Stimulated activated CD4-positive, alpha-beta T cell treated with anti-CD3 and anti-CD28 coated beads, Interleukin-1b, Interleukin-23, amount 100 ng/mL, for 48 hours (primary cell): Measurements from ENCODE around the gene ACY1.

ENCODE experiments used
- DNase-seq: peaks from one replicate; pipeline ENCODE4 v3.0.0-alpha.2; 2020

The ACY1 gene

DNA sequence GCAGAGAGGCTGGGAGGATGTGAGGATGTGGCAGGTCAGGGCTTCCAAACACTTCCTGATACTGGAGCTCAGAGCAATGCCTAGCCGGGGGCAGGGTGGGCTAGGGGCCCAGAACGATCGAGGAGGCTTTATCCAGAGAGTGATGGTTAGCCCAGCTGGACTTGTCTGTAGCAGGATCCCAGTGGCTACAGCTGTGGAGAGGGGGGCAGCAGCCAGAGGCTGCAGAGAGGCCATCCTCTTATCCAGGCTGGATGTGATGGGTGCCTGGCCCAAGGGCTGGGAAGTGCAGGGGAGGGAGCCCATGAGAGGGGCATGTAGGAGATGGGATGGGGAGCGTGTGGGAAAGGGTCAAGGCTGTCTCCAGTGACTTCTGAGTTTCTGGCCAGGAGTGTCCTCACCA lies 36.5 kb upstream of the ACY1 start:
- no peak for DNase-seq

DNA sequence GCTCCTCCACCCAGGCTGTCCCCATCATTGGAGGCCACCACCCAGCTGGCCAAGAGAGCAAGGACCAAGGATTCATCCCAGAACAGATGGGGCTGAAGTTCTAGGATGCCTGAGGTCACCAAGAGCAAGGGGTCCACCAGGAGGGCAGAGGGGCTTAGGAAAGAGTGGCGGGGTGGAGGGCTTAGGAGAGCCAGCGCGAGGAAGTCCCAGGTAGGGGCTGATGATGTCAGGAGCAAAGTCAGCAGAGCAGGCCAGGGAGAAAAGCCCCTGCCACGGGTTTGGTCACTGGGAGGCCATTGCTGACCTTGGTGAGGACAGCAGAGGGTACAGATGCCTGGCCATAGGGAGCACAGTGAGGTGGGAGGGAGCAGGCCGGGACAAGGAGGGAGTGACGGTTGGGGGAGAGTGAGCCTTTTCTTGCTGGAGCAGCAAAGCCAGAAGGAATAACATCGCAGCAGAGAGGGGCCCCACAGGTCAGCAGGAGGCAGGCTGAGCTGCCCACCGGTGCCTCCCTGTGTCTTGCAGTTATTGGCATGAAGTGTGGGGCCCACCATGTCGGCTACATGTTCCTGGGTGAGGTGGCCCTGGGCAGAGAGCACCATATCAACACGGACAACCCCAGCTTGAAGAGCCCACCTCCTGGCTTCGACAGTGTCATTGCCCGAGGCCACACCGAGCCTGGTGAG lies 36.0 kb upstream of the ACY1 start:
- no peak for DNase-seq

DNA sequence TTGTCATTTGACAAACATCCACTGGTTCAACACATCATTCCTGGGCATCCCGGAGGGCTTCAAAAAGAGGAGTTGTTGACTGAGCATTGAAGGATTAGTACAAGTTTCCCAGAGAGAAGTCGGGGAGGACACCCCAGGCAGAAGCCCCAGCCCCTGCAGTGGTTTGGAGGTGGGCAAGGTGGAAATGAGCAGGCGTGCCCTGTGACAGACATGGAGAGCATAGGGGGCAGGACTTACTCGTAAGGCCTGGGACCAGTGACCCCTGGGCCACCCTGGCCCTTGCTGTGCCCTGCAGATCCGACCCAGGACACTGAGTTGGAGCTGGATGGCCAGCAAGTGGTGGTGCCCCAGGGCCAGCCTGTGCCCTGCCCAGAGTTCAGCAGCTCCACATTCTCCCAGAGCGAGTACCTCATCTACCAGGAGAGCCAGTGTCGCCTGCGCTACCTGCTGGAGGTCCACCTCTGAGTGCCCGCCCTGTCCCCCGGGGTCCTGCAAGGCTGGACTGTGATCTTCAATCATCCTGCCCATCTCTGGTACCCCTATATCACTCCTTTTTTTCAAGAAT lies 35.2 kb upstream of the ACY1 start:
- DNase-seq = no peak

DNA sequence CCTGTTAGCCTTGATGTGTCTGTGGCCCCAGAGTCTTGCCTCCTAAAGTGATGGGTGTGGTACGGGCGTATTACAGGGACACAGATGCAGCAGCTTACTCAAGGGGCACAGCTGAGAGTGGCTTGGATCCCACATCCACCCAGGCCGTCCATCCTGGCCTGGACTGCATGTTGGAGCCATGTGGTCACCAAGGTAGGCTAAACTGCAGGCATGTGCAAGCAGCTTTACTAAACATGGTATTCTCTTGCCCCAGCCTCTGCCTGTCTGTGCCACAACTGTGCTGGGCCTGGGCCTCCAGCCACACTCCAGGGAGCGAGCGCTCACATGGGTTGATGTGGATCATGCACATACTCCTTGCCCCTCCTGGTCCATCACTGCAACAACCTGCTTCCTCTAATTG lies 34.2 kb upstream of the ACY1 start:
- DNase-seq = no peak

DNA sequence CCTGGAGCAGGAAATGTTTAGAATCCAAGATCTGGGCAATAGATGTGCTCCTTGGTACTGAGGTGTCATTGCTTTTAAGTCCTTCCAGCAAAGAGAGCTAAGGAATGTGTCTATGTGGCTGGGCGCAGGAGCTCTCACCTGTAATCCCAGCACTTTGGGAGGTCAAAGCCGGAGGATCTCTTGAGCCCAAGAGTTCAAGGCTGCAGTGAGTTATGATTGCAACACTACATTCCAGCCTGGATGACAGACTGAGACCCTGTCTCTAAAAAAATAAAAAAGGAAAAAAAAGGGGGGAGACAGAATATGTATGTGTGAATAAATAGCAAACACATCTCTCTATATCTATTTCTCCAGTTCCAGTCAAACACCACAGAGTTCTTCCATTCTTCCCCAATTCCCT lies 32.4 kb upstream of the ACY1 start:
- no peak for DNase-seq

DNA sequence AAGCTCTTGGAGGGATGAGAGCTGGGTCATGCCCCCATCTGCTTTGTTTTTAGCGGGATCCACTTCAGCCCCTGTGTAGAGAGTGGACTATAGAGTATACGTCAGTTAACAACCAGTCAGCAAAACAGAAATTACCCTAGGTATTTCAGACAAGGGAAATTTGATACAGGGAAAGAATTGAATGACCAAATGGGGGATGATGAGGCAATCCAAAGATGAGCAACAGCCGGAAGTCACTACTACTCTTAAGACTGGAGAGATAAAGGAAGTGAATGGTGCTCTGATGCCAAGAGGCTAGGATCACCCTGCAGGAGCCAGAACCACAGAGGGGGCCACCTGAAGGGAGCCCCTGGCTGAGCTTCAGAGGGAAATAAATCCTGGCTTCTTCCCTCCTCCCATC lies 29.9 kb upstream of the ACY1 start:
- no peak for DNase-seq

DNA sequence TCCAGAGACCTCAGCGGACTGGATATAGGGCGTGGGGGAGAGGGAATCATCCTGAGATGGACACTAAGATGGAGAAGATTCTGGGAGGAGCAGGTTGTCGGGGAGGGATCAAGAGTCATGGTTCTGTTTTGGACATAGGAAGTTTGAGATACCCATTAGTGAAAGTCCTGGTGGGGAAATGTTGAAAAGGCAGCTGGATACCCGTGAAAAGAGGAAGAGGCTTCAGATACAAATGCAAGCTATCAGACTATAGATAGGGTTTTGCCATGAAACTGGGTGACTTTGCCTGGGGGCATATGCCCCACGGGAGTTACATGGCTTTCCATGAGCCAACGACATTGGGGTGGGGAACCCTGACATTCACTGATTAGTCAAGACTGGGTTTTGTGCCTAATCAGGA lies 29.2 kb upstream of the ACY1 start:
- no peak for DNase-seq

DNA sequence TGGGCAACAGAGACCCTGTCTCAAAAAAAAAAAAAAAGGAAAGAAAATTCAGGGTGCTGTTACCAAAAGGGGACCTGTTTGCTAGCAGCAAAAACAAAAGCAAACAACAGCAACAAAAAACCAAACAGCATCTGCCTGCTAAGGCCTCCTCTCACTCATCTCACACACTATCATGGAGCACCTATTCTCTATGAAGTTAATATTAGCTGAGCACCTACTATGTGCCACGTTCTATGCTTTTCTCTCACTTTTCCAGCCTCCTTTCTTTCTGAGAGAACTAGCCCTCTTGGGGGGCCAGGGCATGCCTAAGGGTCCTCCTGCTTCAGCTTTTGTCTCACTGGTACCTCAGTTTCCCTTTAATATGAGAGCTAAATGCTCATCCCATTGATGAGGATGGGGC lies 28.6 kb upstream of the ACY1 start:
- DNase-seq = no peak

DNA sequence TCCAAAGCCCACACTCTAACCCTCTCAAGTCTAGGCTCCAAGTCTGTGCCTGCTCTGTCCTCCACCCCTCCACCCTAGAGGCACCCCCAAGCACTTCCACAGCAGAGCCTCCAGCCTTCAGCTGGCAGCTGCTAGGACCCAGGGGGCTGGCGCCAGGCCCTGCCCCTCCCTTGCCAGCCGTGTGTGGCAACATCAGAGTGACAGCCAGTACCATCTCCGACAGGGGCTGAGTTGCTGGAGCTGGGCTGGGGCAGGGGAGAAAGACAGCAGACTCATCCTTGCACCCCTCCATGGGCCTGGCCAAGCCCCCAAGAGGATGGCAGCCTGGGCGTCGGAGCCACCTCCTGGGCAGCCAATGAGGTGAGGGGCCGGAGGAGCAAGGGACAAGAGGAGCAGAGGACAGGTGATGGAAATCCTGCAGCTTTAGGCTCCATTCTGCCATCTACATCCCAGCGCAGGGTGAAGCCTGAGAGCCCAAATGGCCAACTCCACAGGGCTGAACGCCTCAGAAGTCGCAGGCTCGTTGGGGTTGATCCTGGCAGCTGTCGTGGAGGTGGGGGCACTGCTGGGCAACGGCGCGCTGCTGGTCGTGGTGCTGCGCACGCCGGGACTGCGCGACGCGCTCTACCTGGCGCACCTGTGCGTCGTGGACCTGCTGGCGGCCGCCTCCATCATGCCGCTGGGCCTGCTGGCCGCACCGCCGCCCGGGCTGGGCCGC lies 28.0 kb upstream of the ACY1 start, which contains the start of gene GPR62:
Gene GPR62, plus strand, starts transcription at position 207 of the 718 bp plus-strand sequence. Its CDS starts 272 bp downstream, at position 479.
- no peak for DNase-seq

DNA sequence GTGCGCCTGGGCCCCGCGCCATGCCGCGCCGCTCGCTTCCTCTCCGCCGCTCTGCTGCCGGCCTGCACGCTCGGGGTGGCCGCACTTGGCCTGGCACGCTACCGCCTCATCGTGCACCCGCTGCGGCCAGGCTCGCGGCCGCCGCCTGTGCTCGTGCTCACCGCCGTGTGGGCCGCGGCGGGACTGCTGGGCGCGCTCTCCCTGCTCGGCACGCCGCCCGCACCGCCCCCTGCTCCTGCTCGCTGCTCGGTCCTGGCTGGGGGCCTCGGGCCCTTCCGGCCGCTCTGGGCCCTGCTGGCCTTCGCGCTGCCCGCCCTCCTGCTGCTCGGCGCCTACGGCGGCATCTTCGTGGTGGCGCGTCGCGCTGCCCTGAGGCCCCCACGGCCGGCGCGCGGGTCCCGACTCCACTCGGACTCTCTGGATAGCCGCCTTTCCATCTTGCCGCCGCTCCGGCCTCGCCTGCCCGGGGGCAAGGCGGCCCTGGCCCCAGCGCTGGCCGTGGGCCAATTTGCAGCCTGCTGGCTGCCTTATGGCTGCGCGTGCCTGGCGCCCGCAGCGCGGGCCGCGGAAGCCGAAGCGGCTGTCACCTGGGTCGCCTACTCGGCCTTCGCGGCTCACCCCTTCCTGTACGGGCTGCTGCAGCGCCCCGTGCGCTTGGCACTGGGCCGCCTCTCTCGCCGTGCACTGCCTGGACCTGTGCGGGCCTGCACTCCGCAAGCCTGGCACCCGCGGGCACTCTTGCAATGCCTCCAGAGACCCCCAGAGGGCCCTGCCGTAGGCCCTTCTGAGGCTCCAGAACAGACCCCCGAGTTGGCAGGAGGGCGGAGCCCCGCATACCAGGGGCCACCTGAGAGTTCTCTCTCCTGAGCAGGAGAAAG lies 27.2 kb upstream of the ACY1 start:
- peak; percentile 23 for DNase-seq

DNA sequence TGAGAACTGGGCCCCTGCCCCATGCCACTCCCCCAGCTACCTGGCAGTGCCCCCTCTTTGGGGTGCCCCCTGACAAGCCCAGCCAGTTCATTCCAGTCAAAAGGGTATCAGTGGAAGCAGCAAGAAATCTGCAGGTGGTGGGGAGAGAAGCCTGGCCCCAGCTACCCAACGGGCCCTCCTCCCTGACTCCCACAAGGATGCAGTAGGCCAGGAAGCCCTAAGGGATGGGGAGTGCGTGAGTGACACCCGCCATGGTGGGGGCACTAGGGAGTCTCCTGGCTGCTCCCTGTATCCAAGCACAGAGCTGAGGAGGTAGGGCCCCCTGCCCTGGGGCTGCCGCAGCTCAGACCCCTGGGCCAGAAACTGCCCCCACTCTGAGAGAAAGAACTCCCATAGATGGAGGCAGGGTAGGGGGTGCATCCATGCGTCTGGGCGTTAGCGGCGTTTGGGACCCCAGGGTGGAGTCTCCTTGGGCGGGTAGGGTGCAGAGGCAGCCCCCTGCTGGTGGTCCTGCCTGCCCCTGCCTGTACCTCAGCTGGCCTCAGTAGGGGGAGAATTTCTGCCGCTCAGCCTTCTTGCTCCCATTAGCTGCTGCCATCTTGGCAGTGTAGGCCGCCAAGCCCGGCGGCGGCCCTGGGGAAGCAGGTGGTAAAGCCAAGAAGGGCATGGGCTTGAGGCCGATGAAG lies 25.7 kb upstream of the ACY1 start:
- no peak for DNase-seq

DNA sequence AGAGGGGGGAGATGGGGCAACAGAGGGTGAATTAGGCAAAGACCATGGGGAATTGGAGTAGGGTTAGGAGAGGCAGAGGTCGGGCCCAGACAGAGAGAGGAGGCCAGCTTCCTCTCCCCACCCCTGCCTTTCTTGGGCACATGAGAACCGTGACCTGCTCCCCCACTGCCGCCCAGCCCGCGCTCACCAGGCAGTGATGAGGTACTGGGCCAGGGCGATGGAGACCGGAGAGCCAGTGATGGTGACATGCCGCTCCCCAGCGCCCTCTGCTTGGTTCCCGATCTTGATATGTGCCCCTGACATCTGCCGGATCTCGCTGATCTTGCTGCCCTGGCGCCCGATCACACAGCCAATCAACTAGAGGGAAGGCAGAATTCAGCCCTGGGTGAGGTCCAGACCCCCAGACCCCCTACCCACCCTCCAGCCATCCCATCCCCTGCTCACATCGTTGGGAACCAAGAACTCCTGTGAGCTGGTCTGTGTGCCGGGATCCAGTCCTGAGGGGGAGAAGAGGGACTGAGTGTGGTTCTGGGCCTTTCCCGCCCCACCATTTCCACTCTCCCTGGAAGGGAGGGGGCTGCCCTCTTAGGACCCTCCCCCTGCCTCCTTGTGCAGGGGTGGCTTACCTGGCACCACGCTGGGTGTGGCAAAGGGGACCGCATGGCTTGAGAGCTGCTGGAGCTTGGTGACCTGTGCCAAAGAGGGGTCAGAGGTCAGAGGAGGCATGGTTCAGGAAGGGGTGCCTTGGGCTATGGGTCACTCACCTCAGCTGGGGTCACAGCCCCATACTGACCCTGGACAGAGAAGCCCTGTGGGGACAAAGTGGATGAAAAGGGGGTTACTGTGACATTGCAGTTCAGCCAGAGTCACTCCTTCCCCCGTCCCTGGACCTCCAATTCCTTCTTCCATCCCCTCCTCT lies 24.5 kb upstream of the ACY1 start:
- DNase-seq = no peak

DNA sequence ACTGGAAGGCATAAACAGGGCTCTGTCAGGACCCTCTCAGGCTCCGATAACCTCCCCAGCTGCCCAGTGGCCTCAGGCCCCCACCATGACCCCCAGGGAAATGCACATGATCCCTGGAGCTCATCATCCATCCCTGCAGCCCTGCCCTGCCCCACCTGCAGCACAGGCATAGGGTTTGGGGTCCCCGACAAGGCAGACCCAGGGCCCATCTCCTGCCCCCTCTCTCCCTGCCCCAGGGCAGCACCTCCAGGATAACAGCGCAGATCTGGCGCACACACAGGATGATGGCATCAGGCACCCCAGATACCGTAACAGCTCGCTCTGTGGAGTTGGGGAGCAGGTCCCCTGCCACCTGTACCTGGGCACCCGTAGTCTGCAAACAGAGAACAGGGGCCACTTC lies 23.7 kb upstream of the ACY1 start:
- no peak for DNase-seq

DNA sequence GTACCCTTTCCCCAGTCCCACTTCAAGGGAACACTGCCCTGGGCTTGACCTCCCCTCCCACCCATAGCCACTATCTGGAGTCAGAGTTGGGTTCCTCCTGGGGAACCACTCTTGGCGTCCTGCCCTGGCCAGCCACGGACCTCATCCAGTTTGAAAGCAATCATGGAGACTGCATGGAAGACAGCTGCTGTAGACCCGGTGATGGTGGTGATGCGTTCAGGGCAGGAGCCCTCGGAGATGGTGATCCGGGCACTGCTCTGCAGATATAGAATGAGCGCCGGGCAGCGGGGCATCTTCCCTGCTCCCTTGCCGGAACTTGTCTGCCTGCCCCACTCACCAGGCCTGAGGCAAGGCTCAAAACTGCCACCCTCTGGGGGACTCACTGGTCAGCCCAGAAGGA lies 22.9 kb upstream of the ACY1 start:
- DNase-seq = no peak

DNA sequence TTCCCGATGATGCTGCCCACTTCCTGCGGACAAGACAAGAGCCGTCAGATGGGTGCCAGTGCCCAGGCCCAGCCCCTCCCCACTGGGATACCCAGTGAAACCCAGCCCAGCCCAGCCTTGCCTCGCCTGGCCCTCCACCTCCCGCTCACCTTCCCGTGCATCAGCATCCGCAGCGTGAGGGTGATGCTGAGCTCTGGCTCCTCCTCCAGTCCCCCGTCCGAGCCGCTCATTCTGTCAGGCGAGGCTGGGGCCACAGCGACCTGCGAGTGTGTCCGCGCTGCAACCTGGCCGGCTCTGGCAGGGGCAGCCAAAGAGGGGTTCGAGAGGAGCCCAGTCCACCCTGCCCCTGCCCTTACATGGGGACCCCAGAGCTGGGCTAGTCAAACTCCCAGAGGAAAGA lies 22.3 kb upstream of the ACY1 start:
- no peak for DNase-seq

DNA sequence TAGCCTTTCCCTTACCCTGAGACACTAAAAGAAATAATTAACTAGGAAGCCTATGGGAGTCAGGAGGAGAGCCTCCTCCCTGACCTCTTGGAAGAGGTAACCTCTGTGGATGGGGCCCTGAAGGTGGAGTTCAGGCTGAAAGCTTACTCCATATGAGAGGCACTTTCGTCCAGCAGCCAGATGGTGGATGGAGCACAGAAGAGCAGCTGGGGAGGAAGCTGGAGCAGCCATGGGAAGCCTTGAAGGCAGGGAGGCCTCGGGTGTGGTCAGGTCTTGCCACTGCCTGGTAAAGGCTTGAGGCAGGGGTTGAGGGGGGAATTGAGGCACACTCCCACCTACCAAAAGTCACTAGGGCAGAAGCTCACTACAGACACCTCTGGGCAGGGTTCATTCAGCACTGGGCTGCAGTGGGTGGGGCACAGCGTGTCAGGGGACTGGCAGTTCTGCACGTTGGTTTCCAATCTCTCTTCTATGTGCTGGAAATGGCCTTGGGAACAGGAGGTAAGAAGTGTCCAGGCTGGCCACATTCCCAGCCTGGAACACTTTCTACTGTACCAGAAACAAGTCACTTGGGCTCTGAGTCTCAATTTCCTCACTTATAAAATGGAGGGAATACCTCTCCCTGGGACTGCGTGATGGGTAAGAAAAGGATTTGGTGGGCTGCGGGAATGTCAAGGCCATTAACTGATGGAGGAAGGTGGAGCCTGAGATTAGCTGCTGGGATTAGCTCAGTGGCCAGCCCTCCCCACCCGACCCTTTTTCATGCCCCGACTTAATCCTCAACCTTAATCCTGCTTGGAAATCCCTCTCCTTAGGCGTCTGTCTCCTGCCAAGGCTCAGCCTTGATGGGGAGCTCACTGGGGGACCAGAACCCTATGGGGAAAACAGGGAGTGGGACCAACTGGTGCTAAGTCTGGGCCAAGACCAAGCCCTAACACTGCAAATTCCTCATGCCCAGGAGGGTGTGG lies 21.4 kb upstream of the ACY1 start:
- no peak for DNase-seq

DNA sequence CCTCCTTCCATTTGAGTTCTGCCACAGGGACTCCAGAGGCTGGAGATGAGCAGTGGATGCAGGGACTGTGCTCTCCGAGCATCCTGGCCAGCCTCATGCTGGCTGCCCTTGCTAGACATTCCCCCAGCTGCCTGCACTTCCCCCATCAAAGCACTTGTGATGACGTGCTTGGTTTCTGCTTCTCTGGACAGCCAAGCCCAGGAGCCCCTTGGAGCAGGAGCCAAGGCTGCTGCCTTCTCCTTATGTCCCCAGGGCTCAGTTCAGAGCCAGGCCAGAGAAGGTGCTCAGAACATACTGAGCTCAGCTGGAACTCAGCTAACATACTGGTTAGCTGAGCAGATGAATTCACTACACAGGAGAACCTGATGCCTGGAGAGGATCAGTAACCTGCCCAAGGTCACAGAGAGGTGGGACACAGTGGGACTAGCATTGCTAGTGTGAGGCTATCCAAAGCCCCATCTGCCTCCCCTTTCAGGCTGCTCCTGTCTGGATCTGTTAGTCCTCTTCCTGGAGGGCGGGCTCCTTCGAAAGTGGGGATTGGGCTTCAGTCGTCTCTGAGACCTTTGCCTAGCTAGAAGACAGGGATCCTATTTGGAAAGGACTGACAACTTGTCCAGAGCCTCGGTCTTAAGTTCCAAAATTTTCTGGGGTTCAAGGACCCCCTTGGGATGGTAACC lies 20.3 kb upstream of the ACY1 start:
- no peak for DNase-seq

DNA sequence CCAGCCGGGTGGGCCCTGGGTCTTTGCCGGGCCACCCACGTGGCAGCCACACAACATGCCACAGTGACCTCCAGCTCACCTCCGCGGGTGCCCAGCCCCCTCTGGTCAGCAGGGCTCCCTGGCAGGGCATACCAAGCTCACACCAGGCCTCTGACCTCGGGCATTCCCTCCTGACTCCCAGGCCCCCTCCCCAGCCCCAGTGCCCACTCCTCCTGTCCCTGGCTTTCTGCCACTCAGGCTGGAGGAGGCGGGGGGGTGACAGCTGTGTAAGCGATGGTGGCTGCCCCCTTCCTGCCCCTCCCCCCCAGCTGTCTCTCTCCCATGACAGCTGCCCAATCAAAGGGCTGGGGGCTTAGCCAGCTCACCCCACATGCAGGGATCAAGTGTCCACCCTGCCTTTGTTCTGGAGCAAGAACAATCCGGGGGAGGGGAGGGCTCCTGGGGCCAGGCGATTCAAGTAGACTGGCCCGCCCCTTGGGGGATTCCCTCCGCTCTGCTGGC lies 19.3 kb upstream of the ACY1 start:
- DNase-seq = no peak

DNA sequence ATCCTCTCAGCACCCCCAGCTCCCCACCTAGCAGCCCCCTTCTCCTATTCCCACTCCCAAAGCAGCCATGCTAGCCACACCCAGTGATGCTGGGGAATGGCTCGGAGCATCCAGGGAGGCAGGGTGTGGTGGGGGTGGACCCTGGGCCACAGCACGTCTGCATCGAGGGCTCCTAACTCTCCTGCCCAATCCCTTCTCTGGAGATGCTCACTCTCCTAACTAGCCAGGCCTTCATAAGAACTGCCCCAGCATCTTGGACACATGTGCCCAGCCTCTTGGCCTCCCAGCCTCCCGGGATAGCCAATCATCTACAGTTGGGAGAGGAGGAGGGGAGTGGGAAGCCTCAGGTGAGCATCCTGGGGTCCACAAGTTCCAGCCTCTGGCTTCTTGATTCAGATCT lies 18.8 kb upstream of the ACY1 start:
- no peak for DNase-seq

DNA sequence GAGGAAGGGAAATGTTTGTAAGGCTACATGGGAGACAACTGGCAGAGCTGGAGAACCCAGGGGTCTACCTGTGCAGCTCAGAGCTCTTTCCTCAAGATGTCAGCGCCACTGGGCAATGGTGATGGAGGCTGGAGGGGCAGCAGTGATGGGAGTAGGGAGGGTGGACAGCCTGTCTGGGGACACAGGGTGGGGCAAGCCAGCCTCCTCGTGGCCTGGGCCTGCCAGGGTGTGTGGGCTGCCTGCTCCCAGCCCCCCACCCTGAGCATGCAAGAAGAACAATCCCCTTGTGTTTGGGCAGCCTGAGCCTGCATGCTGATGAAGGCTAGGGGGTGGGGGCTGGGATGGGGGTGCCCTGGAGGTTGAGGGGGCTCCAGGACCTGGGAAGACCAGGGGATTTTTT lies 17.3 kb upstream of the ACY1 start:
- no peak for DNase-seq
